NCI-H1092 (cell line): ENCODE measurements around the gene GBGT1.
"Not testable (repeated sequence)": the region's sequence is repeated elsewhere in the genome, so short reads cannot be mapped to it uniquely, and the experiment has no call there.

Experiments
- DNase-seq: peaks from one replicate; lab custom pipeline; 2025; lab: John Stamatoyannopoulos, UW

GBGT1 gene

DNA sequence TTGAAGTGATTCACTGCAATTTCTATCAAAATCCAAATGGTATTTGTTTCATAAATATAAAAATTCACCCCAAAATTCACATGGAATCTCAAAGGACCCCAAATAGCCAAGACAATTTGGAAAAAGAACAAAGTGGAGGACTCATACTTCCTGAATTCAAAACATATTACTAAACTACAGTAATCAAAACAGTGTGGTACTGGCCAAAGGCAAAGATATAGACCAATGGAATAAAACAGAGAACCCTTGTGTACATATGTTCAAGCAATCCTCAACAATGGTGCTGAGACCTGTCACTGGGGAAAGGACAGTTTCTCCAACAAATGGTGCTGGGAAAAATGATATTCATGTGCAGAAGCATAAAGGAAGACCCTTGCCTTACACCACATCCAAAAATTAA, 31.3 kb upstream of the GBGT1 start:
- no peak for DNase-seq

DNA sequence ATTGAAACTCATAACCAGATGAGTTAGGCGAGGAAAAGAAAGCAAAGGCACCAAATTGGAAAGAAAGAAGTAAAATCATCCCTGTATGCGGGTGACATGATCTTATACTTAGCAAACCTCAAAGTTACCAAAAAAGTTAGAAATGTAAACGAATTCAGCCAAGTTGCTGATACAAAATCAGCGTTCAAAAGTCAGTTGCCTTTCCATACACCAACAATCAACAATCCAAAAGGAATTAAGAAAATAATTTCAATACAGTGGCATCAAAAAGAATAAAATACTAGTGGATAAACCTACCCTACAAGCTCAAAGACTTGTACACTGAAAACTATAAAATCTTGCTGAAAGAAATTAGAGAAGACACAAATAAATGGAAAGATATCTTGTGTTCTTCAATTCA, 30.9 kb upstream of the GBGT1 start:
- DNase-seq = no peak

DNA sequence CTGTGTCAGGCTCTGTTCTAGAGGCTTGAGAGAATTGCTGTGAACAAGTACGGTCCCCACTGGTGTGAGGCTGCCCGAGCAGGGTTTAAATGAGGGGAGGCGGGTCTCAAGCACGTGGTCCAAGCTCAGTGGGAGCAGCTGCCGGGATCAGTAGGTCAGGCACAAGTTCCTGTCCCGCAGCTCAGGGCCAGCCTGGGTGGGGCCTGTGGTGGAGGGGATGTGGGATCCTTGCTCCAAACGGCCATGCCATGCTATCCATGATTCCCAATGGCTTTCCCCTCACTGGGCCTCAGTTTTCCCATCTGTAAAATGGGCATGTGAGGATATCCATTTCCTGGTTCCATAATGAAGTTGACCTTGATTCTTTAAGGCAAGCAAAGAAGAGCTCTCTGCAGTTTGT, 28.3 kb upstream of the GBGT1 start:
- no peak for DNase-seq

DNA sequence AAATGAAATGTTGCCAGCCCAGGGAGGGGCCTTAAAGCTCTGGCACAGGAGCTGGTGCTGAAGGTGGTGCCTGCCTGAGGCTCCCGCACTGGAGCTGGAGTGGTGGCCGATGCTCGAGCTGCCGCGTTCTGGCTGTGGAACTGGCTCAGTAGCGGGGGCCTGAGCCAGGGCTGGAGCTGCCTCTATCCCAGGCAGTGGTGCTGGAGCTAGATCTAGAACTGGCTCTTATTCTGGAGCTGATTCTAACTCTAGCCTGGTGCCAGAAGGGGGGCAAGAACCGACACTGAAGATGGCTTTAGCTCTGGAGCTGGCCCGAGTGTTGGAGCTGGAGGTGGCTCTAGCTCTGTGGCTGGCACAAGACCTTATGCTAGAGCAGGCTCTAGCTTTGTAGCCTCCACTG, 26.1 kb upstream of the GBGT1 start:
- no peak for DNase-seq

DNA sequence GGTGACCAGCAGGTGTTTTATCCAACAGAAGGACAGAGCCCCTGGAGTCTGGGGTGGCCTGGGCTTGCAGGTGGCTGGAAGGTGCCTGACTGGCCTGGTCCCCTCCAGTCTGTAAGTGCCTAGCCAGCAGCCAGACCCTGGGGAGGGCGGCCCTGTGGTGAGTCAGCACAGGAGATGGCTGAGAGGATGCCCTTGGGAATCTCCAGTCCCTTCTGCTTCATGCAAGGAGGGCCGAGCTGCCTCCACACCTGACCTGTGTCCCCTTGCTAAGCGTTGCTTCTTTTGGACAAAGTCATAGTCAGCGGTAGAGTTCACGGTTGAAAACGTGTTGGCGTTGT, 25.1 kb upstream of the GBGT1 start:
- DNase-seq = no peak

DNA sequence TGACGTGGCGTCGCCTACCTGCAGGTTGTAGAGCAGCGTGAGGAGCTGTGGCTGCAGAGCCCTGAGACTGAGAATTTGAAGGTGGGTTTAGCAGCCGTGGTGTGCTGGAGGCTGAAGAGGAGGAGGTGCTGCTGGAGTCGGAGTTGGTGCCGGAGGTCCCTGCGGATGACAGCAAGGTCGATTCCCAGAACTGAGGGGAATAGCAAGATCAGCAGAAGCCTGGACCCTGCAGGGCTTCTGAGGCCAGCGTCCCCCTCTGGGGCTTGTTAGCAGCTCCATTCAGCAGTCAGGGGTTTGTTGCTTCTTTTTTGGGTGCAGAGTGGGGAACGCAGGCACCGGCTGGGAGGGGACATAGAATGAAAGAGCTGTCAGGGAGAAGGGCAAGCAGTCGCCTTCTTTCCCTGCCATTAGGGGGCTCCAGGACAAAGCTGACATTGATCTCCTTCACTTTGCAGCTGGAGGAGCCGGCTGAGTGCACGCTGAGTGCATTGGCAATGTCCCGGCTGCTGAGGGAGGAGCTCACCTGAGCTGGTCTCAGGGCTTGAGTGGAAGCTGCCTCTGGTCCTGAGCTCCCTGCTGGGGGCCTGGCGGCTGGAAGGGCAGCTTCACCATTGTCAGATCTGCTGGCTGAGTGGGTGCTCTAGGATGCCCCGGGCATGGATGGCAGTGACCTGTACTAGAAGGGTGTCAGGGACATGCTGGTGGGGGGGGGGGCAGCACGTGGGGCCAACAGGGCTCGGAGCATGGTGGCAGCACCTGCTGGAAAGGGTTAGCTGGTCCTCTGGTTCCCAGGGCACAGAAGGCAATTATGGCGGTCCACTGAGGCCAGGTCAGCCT, 24.5 kb upstream of the GBGT1 start:
- DNase-seq = peak; percentile 15

DNA sequence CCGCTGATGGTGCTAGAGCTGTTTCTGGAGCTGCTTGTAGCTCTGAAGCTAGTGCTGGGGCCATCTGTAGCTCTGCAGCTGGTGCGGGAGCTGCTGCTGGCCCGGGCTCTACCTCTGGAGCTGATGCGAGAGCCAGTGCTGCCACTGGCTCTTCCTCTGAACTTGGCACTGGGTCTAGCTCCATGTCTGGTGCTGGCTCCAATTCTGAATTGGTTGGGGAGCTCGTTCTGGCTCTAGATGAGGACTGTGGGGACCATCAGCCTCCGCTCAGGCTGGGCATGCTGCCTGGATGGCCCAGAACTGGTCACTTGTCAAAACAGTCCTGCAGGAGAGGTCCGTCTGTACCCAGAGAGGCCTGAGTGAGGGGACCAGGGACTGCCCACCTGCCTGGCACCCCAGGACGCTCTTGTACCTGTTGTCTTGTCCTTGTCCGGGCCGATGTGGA, 23.9 kb upstream of the GBGT1 start:
- no peak for DNase-seq

DNA sequence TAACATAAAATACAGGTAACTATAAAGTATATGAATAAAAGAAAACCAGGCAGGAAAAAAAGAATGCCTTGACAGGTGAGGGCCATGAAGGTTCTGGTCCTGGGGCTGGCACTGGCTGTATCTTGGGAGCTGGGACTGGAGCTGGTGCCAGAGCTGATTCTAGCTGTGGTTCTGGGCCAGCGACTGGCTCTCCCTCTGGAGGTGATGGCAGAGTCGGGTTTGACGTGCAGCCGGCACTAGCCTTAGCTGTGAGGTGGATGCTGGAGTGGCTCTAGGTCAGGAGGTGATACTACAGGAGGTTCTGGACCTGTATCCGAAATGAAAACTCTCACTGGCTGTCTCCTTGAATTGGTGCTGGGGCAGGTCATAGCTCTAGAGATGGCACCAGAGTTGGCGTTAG, 23.0 kb upstream of the GBGT1 start:
- no peak for DNase-seq

DNA sequence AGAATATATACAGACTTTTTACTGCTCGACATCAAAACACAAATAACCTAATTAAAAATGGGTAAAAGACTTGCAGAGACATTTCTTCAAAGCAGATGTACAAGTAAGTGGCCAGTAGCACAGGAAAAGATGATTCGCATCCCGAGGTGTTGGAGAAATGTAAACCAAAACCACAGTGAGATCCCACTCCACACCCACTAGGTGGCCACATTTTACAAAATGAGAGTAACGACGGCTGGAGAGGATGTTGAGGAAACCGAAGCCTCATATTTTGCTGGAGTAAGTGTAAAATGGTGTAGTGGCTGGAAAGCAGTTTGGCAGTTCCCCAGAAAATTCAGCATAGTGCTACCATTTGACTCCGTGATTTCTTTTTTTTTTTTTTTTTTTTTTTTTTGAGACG, 21.3 kb upstream of the GBGT1 start:
- peak; percentile 51 for DNase-seq

DNA sequence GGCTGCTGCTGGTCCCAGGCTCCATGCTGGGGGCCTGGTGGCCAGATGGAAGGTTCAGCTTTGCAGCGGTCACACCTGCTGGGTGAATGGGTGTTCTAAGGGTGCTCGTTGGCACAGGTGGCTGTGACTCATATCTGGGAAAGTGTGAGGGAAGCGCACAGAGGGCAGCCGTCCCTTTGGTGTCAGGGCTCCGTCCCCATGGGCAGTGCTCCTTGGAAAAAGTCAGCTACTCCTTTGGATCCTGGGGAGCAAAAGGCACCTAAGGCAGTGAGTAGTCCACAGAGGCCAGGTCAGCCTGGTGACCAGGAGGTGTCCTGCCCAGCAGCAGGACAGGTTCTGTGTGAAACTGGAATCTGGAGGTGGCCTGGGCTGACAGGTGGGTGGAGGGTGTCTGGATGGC, 18.4 kb upstream of the GBGT1 start:
- DNase-seq = no peak

DNA sequence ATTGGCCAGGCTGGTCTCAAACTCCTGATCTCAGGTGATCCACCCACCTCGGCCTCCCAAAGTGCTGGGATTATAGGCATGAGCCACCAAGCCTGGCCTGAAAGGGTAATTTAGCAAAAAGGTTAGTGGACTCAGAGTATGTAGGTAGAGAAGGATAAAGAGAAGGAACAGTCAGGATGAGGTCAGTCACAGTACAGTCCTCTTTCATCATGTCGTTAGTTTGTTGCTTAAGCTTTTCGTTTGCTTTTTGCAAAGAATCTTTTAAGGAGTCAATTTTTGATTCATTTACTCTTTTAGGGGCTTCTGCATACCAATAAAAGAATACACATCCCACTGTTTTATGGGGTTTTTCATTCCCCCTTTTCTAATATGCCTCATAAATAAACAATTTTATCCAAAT, 17.8 kb upstream of the GBGT1 start:
- DNase-seq = no peak

DNA sequence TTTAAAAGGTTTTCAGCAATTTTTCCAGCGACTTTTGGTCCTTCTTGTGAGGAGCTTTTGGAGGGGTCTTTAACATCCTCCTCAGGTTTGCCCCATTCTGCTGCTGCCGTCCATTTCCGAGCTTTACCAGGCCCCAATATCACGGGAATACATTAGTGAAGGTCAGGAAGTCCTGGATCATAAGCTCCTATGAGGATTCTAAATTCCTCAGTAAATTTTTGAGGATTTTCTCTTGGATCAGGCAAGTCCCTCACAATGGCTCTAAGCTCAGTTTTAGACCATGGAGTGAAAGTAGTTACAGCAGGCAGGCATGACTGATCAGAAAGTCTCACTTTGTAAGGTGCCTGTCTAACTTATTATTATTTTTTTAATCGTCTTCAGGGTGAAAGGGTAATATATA, 17.2 kb upstream of the GBGT1 start:
- no peak for DNase-seq

DNA sequence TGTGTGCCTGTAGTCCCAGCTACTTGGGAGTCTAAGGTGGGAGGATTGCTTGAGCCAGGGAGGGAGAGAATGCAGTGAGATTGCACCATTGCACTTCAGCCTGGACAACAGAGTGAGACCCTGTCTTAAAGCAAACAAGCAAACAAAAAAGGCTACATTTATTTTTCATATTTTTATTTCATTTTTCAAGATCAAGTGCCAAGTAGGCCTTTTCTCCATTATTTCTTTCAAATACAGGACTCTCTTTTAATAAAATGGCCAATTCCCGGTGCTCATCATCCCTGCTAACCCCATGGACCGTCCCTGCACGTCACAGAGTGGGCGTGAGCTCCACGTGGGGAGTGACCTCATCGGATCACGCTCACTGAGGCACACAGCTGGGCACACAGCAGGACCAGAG, 9.3 kb upstream of the GBGT1 start:
- DNase-seq = no peak

DNA sequence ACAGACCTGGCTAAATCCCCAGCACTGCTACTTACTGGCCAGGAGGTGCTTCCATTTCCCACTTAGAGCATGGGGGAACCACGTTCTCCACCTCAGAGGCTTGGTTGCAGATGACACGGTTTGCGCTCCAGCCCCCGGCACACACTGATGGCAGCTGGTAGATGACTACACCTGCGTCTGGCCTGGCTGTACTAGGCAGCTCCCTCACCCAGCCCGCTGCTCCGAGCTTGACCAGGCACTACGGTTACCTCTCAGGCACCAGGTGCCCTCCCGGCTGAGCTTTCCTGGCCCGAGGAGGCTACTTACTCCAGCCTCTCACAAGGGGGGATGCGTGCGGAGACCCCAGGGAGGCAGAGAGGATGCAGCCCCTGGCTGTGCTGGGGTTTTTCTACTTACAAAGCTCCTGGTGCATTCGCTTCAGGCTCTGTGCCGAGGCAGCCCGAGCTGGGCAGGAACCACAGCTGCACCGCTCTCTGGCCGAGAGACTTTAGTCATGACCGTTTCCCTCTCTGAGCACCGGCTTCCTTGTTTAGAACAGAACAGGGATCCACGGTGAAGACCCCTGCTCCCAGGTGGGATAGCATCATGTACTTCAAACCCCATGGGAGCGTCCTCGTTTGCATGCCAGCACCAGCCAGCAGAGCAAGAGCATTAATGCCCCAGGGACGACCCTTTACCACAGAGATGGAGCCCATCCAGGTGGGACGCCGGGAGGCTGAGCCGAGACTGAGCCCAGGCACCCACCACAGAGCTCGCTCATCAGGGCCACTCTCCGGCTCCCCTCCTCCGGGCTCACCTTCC, 7.6 kb upstream of the GBGT1 start:
- no peak for DNase-seq

DNA sequence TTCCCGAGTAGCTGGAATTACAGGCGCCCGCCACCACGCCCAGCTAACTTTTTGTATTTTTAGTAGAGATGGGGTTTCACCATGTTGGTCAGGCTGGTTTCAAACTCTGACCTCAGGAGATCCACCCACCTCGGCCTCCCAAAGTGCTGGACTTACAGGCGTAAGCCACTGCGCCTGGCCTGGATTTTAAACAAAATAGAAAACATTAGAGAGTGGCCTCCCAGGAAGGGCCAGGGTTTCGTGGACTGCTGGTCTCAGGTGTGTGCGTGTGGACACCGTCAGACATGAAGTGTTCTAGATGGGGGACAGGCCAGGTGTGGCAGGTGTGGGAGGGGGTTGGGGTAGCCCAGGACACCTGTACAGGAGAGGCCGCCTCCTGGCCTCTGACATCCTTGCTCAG, 7.0 kb upstream of the GBGT1 start:
- DNase-seq = no peak

DNA sequence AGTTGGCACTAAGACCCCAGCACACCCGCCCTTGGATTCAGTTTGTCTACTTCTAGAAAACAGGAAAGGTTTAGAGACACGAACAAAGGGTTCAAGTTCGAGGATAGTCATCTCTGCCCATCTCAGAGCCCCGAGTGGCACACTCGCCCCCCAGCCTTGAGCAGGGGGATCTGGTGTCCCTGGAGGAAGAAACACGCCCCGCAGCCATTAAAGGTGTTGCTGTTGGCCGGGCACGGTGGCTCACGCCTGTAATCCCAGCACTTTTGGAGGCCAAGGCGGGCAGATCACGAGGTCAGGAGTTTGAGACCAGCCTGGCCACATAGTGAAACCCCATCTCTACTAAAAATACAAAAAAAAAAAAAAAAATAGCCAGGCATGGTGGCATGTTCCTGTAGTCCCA, 6.0 kb upstream of the GBGT1 start:
- DNase-seq = not testable (repeated sequence)

DNA sequence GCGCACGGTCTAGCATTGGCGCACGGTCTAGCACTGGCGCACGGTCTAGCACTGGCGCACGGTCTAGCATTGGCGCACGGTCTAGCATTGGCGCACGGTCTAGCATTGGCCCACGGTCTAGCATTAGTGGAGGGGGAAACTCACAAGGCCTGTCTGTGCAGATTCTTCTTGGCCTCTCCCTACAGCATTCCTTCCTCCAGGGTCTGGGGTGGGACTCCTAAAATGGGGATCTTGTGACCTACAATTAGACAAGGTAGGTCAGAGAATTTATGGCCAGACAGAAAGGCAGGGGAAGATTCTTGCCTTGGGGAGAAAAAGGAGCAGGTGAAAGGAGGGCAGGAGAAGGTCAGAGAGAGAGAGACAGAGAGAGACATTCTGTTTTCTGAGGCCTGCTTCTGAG, 5.4 kb upstream of the GBGT1 start:
- DNase-seq = no peak

DNA sequence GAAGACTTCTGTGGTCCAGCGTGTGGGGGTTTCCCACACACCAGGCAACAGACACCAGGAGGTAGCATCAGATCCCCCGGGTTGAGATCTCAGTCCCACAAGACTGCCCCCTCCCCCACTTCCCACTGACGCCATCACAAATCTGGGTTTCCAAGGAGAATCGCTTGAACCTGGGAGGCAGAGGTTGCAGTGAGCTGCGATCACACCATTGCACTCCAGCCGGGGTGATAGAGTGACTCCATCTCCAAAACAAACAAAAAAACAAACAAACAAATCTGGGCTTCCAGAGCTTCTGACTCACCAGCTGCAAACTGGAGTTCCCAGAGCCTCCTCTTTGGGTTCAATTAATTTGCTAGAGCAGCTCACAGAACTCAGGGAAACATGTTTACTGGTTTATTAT, 4.7 kb upstream of the GBGT1 start:
- DNase-seq = no peak

DNA sequence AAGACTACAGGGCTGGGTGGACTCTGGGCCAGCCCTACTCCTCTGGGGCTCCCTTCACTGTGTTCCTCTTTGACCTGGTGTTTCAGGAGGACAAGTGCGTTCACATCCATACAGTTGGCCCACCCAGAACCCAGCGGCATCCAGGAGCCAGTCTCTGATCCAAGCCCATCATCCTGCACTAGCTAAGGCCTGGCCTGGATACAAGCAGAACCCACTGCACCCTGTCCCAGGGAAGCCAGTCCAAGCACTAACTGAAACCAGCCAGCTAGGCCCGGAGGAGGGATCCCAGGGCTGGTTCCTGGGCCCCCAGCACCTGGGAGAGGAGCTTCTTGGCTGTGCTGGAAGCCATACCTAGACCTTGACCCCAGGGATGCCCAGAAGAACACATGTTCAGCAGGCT, 4.1 kb upstream of the GBGT1 start:
- no peak for DNase-seq

DNA sequence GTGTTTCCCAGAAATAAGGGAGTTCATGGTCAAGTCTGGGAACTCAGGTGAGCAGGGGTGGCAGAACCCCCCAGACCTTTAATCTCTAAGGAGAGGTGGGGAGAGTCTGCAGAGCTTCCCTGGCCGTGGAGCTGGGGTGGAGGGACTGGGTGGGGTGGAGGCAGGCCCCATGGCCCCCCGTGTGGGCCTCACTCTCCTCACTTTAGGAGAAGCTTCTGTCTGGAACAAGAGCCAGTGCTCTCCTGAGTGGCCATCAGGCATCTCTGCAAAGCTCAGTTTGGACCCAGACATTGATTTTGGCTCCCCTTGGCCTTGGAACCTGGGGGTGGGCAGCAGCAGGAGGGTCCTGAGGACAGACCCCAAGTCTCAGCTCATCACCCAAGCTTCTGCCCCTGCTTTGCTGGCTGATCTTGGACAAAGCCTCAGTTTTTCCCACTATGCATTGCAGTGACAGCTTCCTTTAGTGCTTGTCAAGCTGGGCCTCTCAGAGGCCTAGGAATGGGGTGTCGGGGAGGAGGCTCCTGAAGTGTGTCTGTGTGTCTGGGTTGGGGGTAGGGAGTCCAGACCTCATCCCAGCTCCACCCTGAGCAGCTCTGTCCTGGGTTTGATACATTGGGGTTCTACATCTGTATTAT, 3.5 kb upstream of the GBGT1 start:
- DNase-seq = no peak

DNA sequence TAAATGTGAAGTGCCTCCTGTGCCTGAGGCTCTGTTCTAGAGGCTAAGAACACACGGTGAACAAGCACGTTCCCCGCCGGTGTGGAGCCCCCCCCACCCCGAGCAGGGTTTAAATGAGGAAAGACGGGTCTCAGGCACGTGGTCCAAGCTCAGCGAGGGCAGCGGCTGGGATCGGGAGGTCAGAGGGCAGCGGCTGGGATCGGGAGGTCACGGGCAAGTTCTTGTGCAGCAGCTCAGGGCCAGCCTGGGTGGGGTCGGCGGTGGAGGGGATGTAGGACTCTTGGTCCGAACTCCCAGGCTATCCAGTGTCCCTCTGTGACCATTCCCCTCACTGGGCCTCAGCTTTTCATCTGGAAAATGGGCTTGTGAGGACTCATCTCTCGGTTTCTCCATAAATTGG, 2.7 kb upstream of the GBGT1 start:
- DNase-seq = no peak

DNA sequence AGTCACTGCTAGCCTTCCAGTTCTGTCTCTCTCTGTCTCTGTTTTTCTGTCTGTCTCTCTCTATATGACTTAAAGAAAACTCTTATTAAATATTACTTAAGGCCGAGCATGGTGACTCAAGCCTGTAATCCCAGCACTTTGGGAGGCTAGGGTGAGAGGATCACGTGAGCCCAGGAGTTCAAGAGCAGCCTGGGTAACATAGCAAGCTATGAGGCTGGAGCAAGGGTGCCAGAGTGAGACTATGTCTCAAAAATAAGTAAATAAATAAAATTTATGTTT, 1.7 kb upstream of the GBGT1 start:
- DNase-seq = no peak

DNA sequence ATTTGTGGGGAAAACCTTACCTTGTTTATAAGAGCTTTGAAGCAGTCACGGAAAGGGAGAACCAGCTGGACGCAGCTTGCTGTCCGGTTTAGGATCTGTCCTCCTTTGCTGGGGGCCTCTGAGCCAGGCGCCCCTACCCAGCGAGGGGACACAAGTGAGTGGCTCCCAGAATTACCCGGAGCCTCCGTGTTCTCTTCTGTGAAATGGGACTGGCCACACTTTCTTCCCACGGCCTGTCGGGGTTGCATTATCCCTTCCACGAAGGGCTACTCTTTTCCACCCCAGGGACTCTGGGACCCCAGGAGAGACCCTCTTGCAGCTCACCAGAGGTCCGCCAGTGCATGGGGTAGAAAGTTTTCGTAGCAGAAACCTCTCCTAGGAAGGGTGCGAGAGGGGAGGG, 477 bp upstream of the GBGT1 start:
- no peak for DNase-seq
